ENCODE measurements around the gene SWAP70. TPM values are rescaled to one million over a fixed set of nuclear protein-coding genes. Genes with fewer than 3 reads are reported as not detected.

The SWAP70 gene
- total and polyA plus RNA-seq, 2 experiments from 2014 or later = 30.3 to 33.3 TPM

- TF ChIP-seq ZNF462 (CRISPR knock-in tag; IDR thresholded peaks at IDR 0.05) = no peak
- TF ChIP-seq JUNB (IDR thresholded peaks at IDR 0.05; ENCODE audit: unreplicated experiment) = no peak
These were observed 48.8 kb upstream of the SWAP70 start (continued) for GRCh38 chr11:9615031-9615451.

- H3K36me3 Mint-ChIP-seq (ENCODE audit: low read depth) = no peaks in the 10 kb centered on the region
- no peaks in the 10 kb centered on the region for H3K27me3 ChIP-seq (ENCODE audit: insufficient read depth)
- H3K4me1 Mint-ChIP-seq = peaks cover 17% of the 10 kb centered on the region; the same call in 2 of the 3 replicates
- no peak overlapping the region for H3K4me3 Mint-ChIP-seq
- peaks cover 6% of the 10 kb centered on the region for H3F3A ChIP-seq (replicated peaks; ENCODE audit: low read depth)
- H2AFZ ChIP-seq = no peak overlapping the region
- H3K27ac Mint-ChIP-seq = no peak overlapping the region
- no peaks in the 10 kb centered on the region for H3K9me2 ChIP-seq (ENCODE audit: insufficient read depth)
- H3K4me2 ChIP-seq = no peak overlapping the region
- H3K4me3 ChIP-seq = no peak overlapping the region
- H3K4me1 ChIP-seq (ENCODE audit: insufficient read depth) = peaks cover 5% of the 10 kb centered on the region
- H3K36me3 ChIP-seq (ENCODE audit: insufficient read depth) = no peaks in the 10 kb centered on the region
- H4K20me1 ChIP-seq (replicated peaks; ENCODE audit: insufficient read depth) = no peaks in the 10 kb centered on the region
- no peak for ATAC-seq
- no peaks in the 10 kb centered on the region for H3K9me3 Mint-ChIP-seq
- H3K79me2 ChIP-seq (replicated peaks; ENCODE audit: insufficient read depth) = no peaks in the 10 kb centered on the region
- H3K27ac ChIP-seq (ENCODE audit: low read depth) = no peak overlapping the region
- DNase-seq (ENCODE audit: low spot score) = no peak
- H3K27me3 Mint-ChIP-seq (ENCODE audit: insufficient read depth, low read depth, poor library complexity) = peaks cover 11% of the 10 kb centered on the region
- TF ChIP-seq NANOG (IDR thresholded peaks at IDR 0.05; ENCODE audit: borderline replicate concordance) = no peak
- no peak for TF ChIP-seq ETS1 (IDR thresholded peaks at IDR 0.05)
- TF ChIP-seq ZNF462 (CRISPR knock-in tag; IDR thresholded peaks at IDR 0.05) = no peak
These were observed 47.7 kb upstream of the SWAP70 start for GRCh38 chr11:9616042-9616675.
